Large intestine (tissue), 3 donors: ENCODE data around the gene CPA1. TPM values are rescaled to one million over a fixed set of nuclear protein-coding genes. Genes with fewer than 3 reads are reported as not detected.

Experiments
- DNase-seq, 2 donors: peaks; one replicate each; pipeline versions ENCODE4 v3.0.0 to v3.0.0-alpha.2; 2013
- H3K27ac ChIP-seq: one replicate; pipeline ENCODE4 v1.5.1; 2013; ENCODE audit warnings: low read length
- H3K27me3 ChIP-seq: 2 replicates; pipeline ENCODE4 v1.6.1; 2013; ENCODE audit warnings: low read length; ENCODE audit not compliant: control insufficient read depth, insufficient read depth
- H3K36me3 ChIP-seq: 2 replicates; pipeline ENCODE4 v1.6.1; 2013; ENCODE audit warnings: low read length; ENCODE audit not compliant: control insufficient read depth, insufficient read depth
- H3K4me1 ChIP-seq: one replicate; pipeline ENCODE4 v1.6.1; 2013; ENCODE audit warnings: low read length; ENCODE audit not compliant: control insufficient read depth, insufficient read depth
- H3K4me3 ChIP-seq: one replicate; pipeline ENCODE4 v1.5.1; 2013; ENCODE audit warnings: low read length
- H3K9me3 ChIP-seq: one replicate; pipeline ENCODE4 v1.6.1; 2013; ENCODE audit warnings: mild to moderate bottlenecking, low read depth, low read length, moderate library complexity; ENCODE audit not compliant: control insufficient read depth
- WGBS: methylation state at CpG from one replicate; pipeline ENCODE4 v1.1.5; 2013; ENCODE audit warnings: low lambda C conversion rate; ENCODE audit not compliant: insufficient coverage; 5-methylcytosine and 5-hydroxymethylcytosine counted together
- polyA plus RNA-seq: library from polyadenylated mRNA; unstranded; fragments of 120-200 nt; gene quantifications from one replicate; pipeline ENCODE4 v1.2.1, GENCODE V29; 2013

The CPA1 gene
- polyA plus RNA-seq, 1 donor: 2.1 TPM

GRCh38 chr7:130430115-130430514 lies 49.8 kb downstream of the CPA1 start:
- WGBS: 100% methylated on average over 1 of the region's 1 CpG
- DNase-seq: no peak
- no peaks in the 10 kb centered on the region for H3K9me3 ChIP-seq
- no peak overlapping the region for H3K4me3 ChIP-seq
- H3K36me3 ChIP-seq: no peaks in the 10 kb centered on the region
- peaks cover 3% of the 10 kb centered on the region for H3K4me1 ChIP-seq
- no peaks in the 10 kb centered on the region for H3K27me3 ChIP-seq
- peak overlapping the region; percentile 70 for H3K27ac ChIP-seq

GRCh38 chr7:130430841-130431666 lies 50.8 kb downstream of the CPA1 start:
- DNase-seq: peak in 1 of 2 donors; percentile 41
- Histone ChIP-seq H3K36me3 (no peaks in the 10 kb centered on the region), H3K4me3 (no peak overlapping the region), H3K27ac (peak overlapping the region; percentile 70), H3K27me3 (no peaks in the 10 kb centered on the region), H3K4me1 (peaks cover 3% of the 10 kb centered on the region), H3K9me3 (no peaks in the 10 kb centered on the region)
- 75% methylated on average over 3 of the region's 5 CpGs for WGBS

GRCh38 chr7:130432886-130433285 lies 52.6 kb downstream of the CPA1 start:
- no peaks in the 10 kb centered on the region for H3K27me3 ChIP-seq
- H3K27ac ChIP-seq: no peak overlapping the region
- H3K4me3 ChIP-seq: no peak overlapping the region
- no CpG with 5 or more reads among the region's 3 CpGs for WGBS
- no peaks in the 10 kb centered on the region for H3K36me3 ChIP-seq
- H3K4me1 ChIP-seq: peaks cover 3% of the 10 kb centered on the region
- DNase-seq: no peak
- no peaks in the 10 kb centered on the region for H3K9me3 ChIP-seq

GRCh38 chr7:130433301-130433700 lies 53.0 kb downstream of the CPA1 start:
- Histone ChIP-seq H3K4me1 (peaks cover 3% of the 10 kb centered on the region), H3K4me3 (no peak overlapping the region), H3K36me3 (no peaks in the 10 kb centered on the region), H3K27ac (no peak overlapping the region), H3K9me3 (no peaks in the 10 kb centered on the region), H3K27me3 (no peaks in the 10 kb centered on the region)
- DNase-seq: no peak
- 80% methylated on average over 1 of the region's 1 CpG for WGBS

GRCh38 chr7:130435311-130435854 lies 55.1 kb downstream of the CPA1 start:
- Histone ChIP-seq H3K36me3 (no peaks in the 10 kb centered on the region), H3K27ac (no peak overlapping the region), H3K4me1 (peaks cover 3% of the 10 kb centered on the region), H3K4me3 (no peak overlapping the region), H3K27me3 (no peaks in the 10 kb centered on the region), H3K9me3 (no peaks in the 10 kb centered on the region)
- WGBS: 100% methylated on average over 1 of the region's 2 CpGs
- no peak for DNase-seq

GRCh38 chr7:130436253-130436652 lies 56.0 kb downstream of the CPA1 start:
- WGBS: 100% methylated on average over 1 of the region's 1 CpG
- Histone ChIP-seq H3K4me1 (peaks cover 4% of the 10 kb centered on the region), H3K9me3 (no peaks in the 10 kb centered on the region), H3K27ac (no peak overlapping the region), H3K27me3 (no peaks in the 10 kb centered on the region), H3K4me3 (no peak overlapping the region), H3K36me3 (no peaks in the 10 kb centered on the region)
- DNase-seq: no peak

Other genes starting within 250 kb of the CPA1 start
- gene TMEM209, start 175.1 kb upstream of the CPA1 start, polyA plus RNA-seq: 18.0 TPM
- gene SSMEM1, start 172.6 kb upstream of the CPA1 start, polyA plus RNA-seq: not detected
- 28.4 TPM for gene CPA2, start 113.6 kb upstream of the CPA1 start, polyA plus RNA-seq
- gene CPA4, start 87.3 kb upstream of the CPA1 start, polyA plus RNA-seq: 7.9 TPM
- 0.15 TPM for gene CPA5, start 35.7 kb upstream of the CPA1 start, polyA plus RNA-seq
- gene CEP41, start 60.5 kb downstream of the CPA1 start, polyA plus RNA-seq: 12.8 TPM
- gene MEST, start 111.6 kb downstream of the CPA1 start, polyA plus RNA-seq: 169 TPM